IgD-negative memory B cell (primary cell): Measurements from ENCODE around the gene ETV6. TPM values are rescaled to one million over a fixed set of nuclear protein-coding genes. Genes with fewer than 3 reads are reported as not detected.

ENCODE experiments used
- H3K27ac Mint-ChIP-seq, 3 donors: one replicate each; pipeline ENCODE4 v1.8.0; 2020 to 2022; ENCODE audit warnings: mild to moderate bottlenecking in 3 of 3, mixed read lengths in 3 of 3, moderate library complexity in 1 of 3
- H3K27me3 Mint-ChIP-seq: one replicate; pipeline ENCODE4 v1.8.0; 2021; ENCODE audit warnings: mixed read lengths
- H3K36me3 Mint-ChIP-seq: one replicate; pipeline ENCODE4 v1.8.0; 2020; ENCODE audit warnings: mild to moderate bottlenecking, mixed read lengths
- H3K4me1 Mint-ChIP-seq, 3 donors: one replicate each; pipeline ENCODE4 v1.8.0; 2020 to 2022; ENCODE audit warnings: mixed read lengths in 3 of 3, mild to moderate bottlenecking in 1 of 3
- H3K4me3 Mint-ChIP-seq, 4 donors: one replicate each; pipeline ENCODE4 v1.8.0; 2020 to 2022; ENCODE audit warnings: mild to moderate bottlenecking in 4 of 4, mixed read lengths in 4 of 4, moderate library complexity in 3 of 4
- H3K9me3 Mint-ChIP-seq, 3 donors: one replicate each; pipeline ENCODE4 v1.8.0; 2020 to 2021; ENCODE audit warnings: mixed read lengths in 3 of 3, mild to moderate bottlenecking in 1 of 3
- polyA plus RNA-seq: library from polyadenylated mRNA; unstranded; fragments of 300-500 nt; fragmentation: Illumina TruSeq; gene quantifications from one replicate; pipeline ENCODE4 v1.2.3, GENCODE V29; 2021

ETV6 gene
- polyA plus RNA-seq, 1 donor from 2014 or later, result 9.8 TPM

DNA sequence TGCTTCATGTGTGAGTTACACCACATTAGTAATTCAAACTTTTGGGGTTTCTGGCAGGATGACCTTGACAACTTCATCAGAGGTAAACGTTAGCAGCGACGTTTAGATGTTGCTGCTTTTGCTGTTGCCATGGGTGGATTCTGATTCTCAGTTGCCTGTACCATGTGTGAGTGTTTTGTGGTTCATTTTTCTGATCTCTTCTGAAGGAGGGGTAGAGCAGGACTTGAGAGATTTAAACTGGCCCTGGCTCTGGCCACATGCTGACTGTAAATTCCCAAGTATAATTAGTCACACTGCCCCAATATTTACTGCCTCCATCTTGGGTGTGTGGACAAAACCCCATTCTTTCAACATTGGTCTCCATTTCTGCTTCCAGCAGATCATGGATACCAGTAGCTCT, 110.4 kb downstream of the ETV6 start:
- Mint-ChIP-seq H3K4me1 (peaks cover 50 to 69% (median 51%) of the 10 kb centered on the region in 3 donors), H3K4me3 (peak overlapping the region in 2 of 4 donors; percentile 32), H3K27me3 (no peaks in the 10 kb centered on the region), H3K36me3 (no peaks in the 10 kb centered on the region), H3K9me3 (no peaks in the 10 kb centered on the region), H3K27ac (peak overlapping the region; percentile 59 to 91 (median 85))

DNA sequence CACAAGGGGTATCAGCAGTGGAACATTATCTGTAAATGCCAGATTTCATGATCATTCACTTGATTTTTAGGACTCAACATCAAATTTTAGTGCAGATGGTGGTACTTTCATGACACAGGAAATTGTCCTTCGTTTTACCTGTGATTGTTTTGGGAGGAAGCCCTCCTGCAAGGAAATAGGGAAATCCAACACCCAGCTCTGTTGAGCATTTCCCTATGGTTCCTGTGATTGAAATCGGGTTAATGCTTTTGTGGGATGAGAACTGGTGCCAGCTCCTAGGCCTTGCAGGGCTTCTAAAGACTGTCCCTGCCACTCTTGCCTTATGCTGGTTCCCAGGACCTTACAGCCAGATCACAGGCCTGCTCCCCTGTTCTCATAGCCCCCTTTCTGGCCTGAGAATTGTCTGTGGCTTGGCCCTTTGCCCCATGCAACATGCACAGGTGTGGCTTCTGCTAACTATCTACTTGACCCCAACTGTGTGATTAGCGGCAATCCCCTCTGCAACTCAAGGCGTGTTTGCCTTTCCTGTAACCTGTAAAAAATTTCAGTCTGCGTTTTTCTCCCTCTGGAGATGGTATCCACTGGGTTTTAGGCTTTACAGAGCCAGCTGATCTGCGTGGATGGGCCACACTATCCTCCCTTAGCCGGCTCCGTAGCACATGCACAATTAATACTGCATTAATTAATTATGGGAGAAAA, 112.5 kb downstream of the ETV6 start:
- H3K36me3 Mint-ChIP-seq, result no peaks in the 10 kb centered on the region
- H3K4me1 Mint-ChIP-seq, result peaks cover 65 to 83% (median 70%) of the 10 kb centered on the region in 3 donors
- H3K27ac Mint-ChIP-seq, result peak overlapping the region; percentile 83 to 98 (median 96)
- H3K9me3 Mint-ChIP-seq, result no peaks in the 10 kb centered on the region
- peak overlapping the region; percentile 13 to 72 (median 28) for H3K4me3 Mint-ChIP-seq
- no peaks in the 10 kb centered on the region for H3K27me3 Mint-ChIP-seq

DNA sequence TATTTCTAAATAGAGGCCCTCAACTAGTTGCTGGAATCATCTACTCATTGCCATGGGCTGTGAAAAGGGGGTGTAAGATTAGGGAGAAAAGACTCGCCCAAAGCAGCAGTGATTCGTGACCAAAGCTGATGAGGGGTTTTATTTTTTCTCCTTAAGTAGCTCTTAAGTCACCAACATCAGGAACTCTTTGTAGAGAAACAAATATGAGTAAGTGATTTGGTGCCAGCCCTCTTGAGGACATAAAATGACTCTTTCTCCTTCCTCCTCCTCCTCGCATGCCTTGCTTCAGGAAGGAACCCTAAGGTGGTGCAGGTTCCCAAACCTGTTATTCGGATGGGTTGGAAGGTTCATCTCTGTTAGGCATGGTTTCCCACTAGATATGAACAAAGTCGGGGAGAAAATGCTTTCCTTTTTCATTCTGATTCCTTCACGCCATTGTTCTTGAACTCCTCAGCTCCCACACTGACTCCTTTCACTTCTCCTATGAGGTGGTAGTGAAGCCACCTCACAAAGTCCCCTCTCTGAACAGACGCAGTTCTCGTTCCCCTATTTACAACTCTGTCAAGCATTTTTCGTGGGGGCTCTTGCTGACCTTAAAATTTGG, 113.4 kb downstream of the ETV6 start:
- Mint-ChIP-seq H3K4me3 (peak overlapping the region; percentile 3 to 72 (median 39)), H3K9me3 (no peaks in the 10 kb centered on the region), H3K27ac (peak overlapping the region; percentile 83 to 98 (median 96)), H3K36me3 (no peaks in the 10 kb centered on the region), H3K4me1 (peaks cover 69 to 86% (median 76%) of the 10 kb centered on the region in 3 donors), H3K27me3 (no peaks in the 10 kb centered on the region)

DNA sequence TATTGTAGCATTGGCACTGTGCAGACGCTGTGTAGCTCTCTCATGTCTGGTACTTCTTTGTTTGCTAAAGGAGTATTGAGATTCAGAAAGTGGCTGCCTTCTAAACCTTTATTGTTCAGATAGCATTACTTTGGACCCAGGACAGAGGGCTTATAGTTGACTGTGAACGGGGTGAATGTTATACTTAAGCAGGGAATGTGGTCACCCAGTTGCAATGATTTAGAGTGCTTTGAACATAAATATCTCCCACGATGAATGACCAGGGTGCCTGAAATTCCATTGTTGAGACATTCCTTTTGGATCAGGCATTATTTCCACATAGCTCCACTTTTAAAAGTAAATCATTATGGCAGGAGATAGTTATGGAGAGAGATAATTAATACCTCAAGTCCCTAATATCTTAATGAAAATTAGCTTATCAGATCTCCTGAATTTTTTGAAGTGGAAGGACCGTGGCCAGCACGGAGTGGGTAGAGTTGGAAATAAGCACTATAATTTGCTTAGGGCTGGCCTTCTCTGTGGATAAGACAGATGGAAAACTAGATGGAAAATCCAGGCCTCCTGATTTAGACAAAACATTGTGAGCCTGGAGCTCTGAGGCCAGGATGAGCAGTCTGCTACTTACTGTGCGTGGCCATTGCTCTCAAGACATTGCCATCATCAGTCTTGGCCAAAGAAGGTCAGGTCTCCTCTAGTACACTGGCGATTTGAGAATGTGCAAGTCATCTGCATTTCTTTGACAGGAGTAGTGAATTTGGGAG, 114.5 kb downstream of the ETV6 start:
- peaks cover 66 to 79% (median 73%) of the 10 kb centered on the region in 3 donors for H3K4me1 Mint-ChIP-seq
- H3K27ac Mint-ChIP-seq, result peak overlapping the region; percentile 83 to 98 (median 96)
- peak overlapping the region in 1 of 4 donors; percentile 56 for H3K4me3 Mint-ChIP-seq
- H3K9me3 Mint-ChIP-seq, result no peaks in the 10 kb centered on the region
- H3K27me3 Mint-ChIP-seq, result no peaks in the 10 kb centered on the region
- peaks cover 2% of the 10 kb centered on the region for H3K36me3 Mint-ChIP-seq

DNA sequence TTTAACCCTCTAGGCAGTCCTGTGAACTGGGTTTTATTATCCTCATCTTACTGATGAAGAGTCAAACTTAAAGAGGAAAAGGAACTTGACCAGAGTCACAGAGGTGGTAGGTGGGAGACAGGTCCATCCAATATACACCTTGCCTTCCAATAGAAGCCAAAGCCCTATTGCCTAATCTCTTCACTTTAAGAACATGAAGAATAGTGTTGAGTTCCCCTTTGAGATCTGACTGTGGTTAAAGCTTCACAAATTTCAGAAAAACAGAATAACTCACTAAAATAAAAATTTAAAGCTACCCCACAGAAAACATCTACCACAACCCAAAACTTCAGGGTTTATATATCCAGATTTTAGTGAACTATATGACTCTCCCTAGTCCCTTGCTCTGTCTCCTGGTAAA, 115.4 kb downstream of the ETV6 start:
- Mint-ChIP-seq H3K27ac (peak overlapping the region; percentile 83 to 98 (median 96)), H3K36me3 (peaks cover 5% of the 10 kb centered on the region), H3K27me3 (no peaks in the 10 kb centered on the region), H3K4me1 (peaks cover 66 to 76% (median 68%) of the 10 kb centered on the region in 3 donors), H3K9me3 (no peaks in the 10 kb centered on the region), H3K4me3 (peak overlapping the region in 2 of 4 donors; percentile 56 to 64)

DNA sequence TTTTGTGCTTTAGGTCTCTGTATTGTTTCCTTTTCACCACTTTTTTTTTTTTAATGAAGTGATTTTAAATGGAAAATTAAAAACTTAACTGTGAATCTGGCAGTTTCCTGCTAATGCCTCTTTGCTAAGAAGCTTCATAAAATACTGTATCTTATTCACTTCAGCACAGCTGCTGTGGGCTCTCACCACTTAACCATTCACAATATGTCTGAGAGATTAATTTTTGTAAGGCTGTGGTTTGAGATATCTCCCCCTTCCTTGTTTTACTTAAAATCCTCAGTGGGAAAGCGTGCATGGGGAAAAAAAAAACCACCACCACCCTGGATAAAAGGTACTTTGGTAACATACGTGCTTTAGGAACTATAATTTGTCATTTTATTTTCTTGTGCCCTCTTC, 115.9 kb downstream of the ETV6 start:
- H3K4me1 Mint-ChIP-seq, result peaks cover 60 to 76% (median 69%) of the 10 kb centered on the region in 3 donors
- H3K27me3 Mint-ChIP-seq, result no peaks in the 10 kb centered on the region
- H3K36me3 Mint-ChIP-seq, result peaks cover 5% of the 10 kb centered on the region
- H3K27ac Mint-ChIP-seq, result peak overlapping the region; percentile 83 to 98 (median 96)
- no peaks in the 10 kb centered on the region for H3K9me3 Mint-ChIP-seq
- peak overlapping the region in 2 of 4 donors; percentile 56 to 79 for H3K4me3 Mint-ChIP-seq

DNA sequence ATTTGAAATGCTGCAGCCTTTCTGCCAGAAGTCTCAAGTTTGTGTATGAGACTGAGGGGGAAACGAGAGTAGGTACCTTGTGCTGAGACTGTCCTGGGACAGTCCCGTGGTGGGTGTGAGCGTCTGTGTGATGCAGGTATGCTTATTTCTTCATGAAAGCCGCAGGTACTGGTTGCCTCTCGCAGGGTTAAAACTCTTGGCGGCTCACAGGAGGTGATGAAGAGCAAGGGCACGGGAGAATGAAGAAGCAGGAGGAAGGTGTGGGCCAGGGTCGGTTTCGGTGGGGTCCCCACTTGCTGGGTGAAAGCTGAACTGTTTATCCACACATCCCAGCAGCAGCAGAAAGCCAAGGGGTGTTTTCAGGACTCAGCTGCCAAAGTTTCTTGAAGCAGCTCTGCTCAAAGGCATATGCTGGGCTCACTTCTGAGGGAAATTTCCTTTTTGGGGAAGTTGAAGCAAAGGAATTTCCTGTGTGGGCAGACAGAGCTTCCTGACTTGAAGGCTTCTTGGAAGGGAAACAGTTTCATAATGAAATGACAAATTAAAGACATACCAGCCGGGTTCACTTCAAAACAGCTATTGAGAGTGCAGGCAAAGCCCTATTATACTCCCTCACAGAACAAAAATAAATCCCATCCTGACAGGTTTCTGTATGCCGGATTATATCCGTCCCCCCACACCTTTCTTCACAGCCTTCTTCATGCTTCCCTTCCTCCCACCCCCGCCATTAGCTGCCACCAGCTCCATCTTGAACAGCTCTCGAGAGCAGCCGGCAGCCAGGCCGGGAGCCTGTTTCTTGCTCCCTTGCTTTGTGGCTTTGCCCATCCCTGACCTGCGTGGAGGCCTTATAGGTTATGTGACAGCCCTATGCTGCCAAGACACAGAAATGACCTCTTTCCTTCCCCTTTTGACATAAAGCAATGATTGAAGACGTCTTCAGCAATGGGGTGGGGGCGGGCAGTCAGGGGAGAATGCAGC, 116.6 kb downstream of the ETV6 start:
- H3K4me3 Mint-ChIP-seq, result peak overlapping the region; percentile 56 to 90 (median 69)
- no peaks in the 10 kb centered on the region for H3K27me3 Mint-ChIP-seq
- H3K36me3 Mint-ChIP-seq, result peaks cover 6% of the 10 kb centered on the region
- H3K27ac Mint-ChIP-seq, result peak overlapping the region; percentile 83 to 98 (median 96)
- H3K9me3 Mint-ChIP-seq, result no peaks in the 10 kb centered on the region
- peaks cover 60 to 75% (median 71%) of the 10 kb centered on the region in 3 donors for H3K4me1 Mint-ChIP-seq

DNA sequence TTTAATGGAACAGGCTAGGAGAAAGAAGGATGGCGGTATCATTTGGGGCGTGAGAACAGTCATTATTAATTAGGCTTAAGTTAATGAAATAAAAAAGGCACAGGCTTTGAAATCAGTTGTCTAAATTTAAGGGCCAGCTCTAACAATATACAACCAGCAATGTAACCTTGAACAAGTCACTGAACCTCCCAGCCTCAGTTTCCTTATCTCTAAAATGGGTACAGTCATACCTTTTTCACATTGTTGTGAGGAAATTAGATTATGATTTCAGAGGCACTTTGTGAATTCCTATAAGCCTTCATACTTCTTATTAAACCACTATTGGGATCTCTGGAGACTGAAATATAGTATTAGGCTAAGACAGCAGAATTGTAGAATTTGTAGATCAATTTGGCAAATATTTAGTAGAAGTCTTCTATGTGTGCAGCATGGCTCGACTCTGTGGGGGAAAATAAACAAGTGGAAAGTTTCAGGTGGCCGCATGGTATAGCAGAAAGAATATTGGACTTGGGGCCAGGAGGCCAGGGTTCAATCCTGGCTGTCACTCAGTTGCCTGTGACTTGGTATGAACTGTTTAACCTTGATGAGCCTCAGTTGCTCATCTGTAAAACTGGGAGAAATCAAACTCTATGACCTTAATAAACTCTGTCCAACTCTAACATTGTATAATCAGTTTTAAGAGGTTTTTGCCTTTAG, 117.7 kb downstream of the ETV6 start:
- peak overlapping the region in 3 of 4 donors; percentile 3 to 79 (median 56) for H3K4me3 Mint-ChIP-seq
- no peaks in the 10 kb centered on the region for H3K9me3 Mint-ChIP-seq
- no peaks in the 10 kb centered on the region for H3K27me3 Mint-ChIP-seq
- H3K4me1 Mint-ChIP-seq, result peaks cover 57 to 69% (median 67%) of the 10 kb centered on the region in 3 donors
- H3K27ac Mint-ChIP-seq, result peak overlapping the region; percentile 83 to 98 (median 96)
- peaks cover 13% of the 10 kb centered on the region for H3K36me3 Mint-ChIP-seq

DNA sequence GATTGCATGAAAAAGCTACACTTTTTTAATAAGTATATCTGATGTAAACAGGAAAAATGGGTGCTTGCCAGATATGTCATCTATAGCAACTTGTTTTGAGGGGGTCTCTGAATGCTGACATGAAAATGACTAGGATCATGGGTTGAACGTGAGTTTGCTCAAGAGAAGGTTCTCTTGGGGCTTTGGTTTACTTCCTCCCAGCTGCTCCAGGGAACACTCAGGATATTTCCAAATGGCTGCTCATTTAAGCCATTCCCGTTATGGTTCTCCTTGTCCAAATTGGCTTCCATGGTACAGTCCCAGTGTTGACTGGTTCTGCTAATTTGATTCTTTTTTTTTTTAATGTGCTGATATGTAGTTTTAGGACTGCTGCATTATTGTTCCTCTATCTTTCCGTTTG, 118.3 kb downstream of the ETV6 start:
- H3K4me1 Mint-ChIP-seq, result peaks cover 53 to 67% (median 62%) of the 10 kb centered on the region in 3 donors
- H3K9me3 Mint-ChIP-seq, result no peaks in the 10 kb centered on the region
- H3K4me3 Mint-ChIP-seq, result no peak overlapping the region
- H3K27me3 Mint-ChIP-seq, result no peaks in the 10 kb centered on the region
- peak overlapping the region; percentile 83 to 98 (median 89) for H3K27ac Mint-ChIP-seq
- peaks cover 13% of the 10 kb centered on the region for H3K36me3 Mint-ChIP-seq

DNA sequence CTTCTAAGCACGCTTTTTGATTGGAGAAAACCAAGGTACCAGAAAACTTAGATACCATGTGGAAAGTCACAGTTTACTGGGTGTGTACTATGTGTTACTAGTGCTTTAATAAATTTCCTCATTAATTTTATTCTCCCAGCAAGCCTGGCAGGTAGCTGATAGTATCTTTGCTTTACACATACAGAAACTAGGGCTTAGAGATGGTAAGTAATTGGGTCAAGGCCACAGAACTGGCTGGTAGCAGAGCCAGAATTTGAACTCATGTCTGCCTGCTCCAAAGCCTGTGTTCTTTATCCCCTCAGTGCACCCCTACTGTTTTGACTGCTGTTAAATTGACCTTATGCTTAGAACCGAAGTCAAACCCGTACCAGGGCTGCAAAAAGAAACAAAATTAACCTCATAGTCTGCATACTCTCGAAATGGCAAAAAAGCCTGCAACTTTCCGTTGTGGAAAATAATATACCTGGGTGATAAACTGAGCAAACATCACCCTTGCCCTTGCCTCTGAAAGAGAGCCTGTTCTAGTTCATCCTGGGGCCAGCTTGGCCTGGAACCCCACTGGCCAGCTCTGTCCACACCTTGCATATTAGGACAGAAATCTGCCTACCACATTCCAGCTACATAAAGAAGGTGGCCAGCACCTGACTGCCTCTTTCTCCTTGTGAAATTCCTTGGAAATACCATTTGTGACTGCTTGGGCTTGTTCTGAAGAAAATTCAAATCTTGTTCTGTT, 118.9 kb downstream of the ETV6 start:
- Mint-ChIP-seq H3K27me3 (no peaks in the 10 kb centered on the region), H3K4me1 (peaks cover 49 to 64% (median 58%) of the 10 kb centered on the region in 3 donors), H3K4me3 (no peak overlapping the region), H3K27ac (peak overlapping the region in 2 of 3 donors; percentile 41 to 89), H3K9me3 (no peaks in the 10 kb centered on the region), H3K36me3 (peaks cover 13% of the 10 kb centered on the region)

DNA sequence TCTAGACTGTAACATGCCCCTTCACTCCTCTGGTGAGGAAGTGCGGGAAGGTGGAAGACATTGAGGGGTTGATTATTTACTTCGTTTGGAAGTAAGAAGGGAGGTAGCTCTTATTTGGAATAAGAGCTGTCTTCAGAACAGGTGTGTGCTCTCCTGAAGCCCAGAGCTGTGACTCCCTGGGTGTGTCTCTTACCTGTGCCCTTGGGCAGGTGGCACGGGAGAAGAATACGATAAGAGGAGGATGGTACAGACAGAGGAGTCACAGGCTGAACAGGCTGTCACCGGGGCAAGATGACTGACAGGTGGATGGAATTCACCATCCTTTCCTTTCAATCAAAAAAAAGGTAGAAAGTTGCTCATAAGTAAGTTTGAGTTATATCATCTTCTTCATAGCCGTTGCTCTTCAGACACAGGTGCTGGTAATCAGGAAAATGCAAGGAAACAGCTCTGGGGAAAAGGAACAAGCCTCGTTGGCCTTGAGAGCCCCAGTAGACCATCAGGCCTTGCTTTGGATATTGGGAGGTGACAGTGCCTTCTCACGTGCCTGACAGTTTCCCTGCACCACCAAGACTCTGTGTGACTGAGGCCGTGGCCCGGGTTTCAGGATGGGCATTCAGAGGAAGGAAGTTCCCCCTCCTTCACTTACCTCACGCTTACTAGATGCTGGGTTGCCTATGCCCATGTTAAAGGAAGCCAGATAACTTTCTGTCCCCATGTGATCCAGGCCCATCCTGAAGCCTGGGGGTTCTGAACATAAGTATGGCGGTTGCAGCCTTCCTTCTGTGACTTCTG, 120.4 kb downstream of the ETV6 start:
- H3K27me3 Mint-ChIP-seq, result no peaks in the 10 kb centered on the region
- H3K9me3 Mint-ChIP-seq, result no peaks in the 10 kb centered on the region
- peak overlapping the region in 2 of 3 donors; percentile 9 to 58 for H3K27ac Mint-ChIP-seq
- H3K4me1 Mint-ChIP-seq, result peaks cover 45 to 65% (median 59%) of the 10 kb centered on the region in 3 donors
- H3K36me3 Mint-ChIP-seq, result peaks cover 13% of the 10 kb centered on the region
- peak overlapping the region in 2 of 4 donors; percentile 20 to 56 for H3K4me3 Mint-ChIP-seq

DNA sequence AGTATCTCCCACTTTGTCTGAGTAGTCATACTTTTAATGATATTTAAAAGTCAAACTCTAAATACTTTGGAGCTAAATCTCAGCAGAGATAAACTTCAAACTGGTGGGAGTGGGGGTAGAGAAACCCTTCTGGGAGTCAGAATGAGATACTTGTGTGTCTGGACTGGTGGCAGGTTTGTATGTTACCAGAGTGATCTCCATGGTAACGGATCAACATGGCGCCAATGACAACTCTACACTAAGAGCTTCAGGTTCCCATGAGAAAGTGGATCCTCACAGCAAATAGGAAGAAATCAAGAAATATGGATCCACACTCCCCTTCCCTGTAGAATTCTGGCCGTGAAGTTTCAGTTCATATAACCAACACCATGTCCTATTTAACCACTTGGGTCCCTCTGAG, 121.9 kb downstream of the ETV6 start:
- Mint-ChIP-seq H3K27ac (peak overlapping the region; percentile 36 to 68 (median 47)), H3K4me1 (peaks cover 34 to 52% (median 45%) of the 10 kb centered on the region in 3 donors), H3K36me3 (peaks cover 13% of the 10 kb centered on the region), H3K27me3 (no peaks in the 10 kb centered on the region), H3K9me3 (no peaks in the 10 kb centered on the region), H3K4me3 (peak overlapping the region in 1 of 4 donors; percentile 70)
